Tibial nerve (tissue), 4 donors: ENCODE results near the gene ULK1. TPM values are rescaled to one million over a fixed set of nuclear protein-coding genes. Genes with fewer than 3 reads are reported as not detected.
"Not testable (repeated sequence)": the region's sequence is repeated elsewhere in the genome, so short reads cannot be mapped to it uniquely, and the experiment has no call there.

Experiments
- DNase-seq, 2 donors: peaks; one replicate each; pipeline ENCODE4 v3.0.0-alpha.2; 2019; ENCODE audit warnings: low spot score in 2 of 2
- H3K27ac ChIP-seq, 4 donors: fragments of 200-600 bp; sonication (generic) in 3 of 4; one replicate each; pipeline ENCODE4 v1.5.1; 2017 to 2019; ENCODE audit warnings: mild to moderate bottlenecking in 1 of 4
- H3K27me3 ChIP-seq, 2 donors: fragments of 200-600 bp; sonication (generic) in 1 of 2; one replicate each; pipeline versions ENCODE4 v1.5.1 to v1.6.0; 2017 to 2019
- H3K36me3 ChIP-seq, 3 donors: fragments of 200-600 bp; sonication (generic); one replicate each; pipeline ENCODE4 v1.5.1; 2018 to 2019
- H3K4me1 ChIP-seq, 4 donors: fragments of 200-600 bp; sonication (generic) in 3 of 4; one replicate each; pipeline ENCODE4 v1.5.1; 2017 to 2019
- H3K4me3 ChIP-seq, 4 donors: fragments of 200-600 bp; sonication (generic) in 3 of 4; one replicate each; pipeline ENCODE4 v1.5.1; 2017 to 2019; ENCODE audit warnings: mild to moderate bottlenecking in 1 of 4, moderate library complexity in 1 of 4
- H3K9me3 ChIP-seq, 4 donors: fragments of 200-600 bp; sonication (generic) in 3 of 4; one replicate each; pipeline ENCODE4 v1.5.1; 2017 to 2019
- CTCF ChIP-seq, 5 experiments: fragments of 200-600 bp in 3 of 5; fragments of 450-650 bp in 2 of 5; sonication (generic) in 3 of 5; IDR thresholded peaks; one replicate each; pipeline ENCODE4 v1.5.1; 2016 to 2019; ENCODE audit warnings: antibody characterized with exemption in 5 of 5, mild to moderate bottlenecking in 3 of 5, moderate library complexity in 2 of 5
- EP300 ChIP-seq, 2 donors: sonication (generic); formaldehyde crosslinking; IDR thresholded peaks; one replicate each; pipeline ENCODE4 v1.6.1; 2017; ENCODE audit warnings: antibody characterized with exemption in 2 of 2, mild to moderate bottlenecking in 1 of 2
- POLR2A ChIP-seq, 2 donors: fragments of 450-650 bp; IDR thresholded peaks; one replicate each; pipeline ENCODE4 v1.6.1; 2017; ENCODE audit warnings: antibody characterized with exemption in 2 of 2, mild to moderate bottlenecking in 2 of 2, moderate library complexity in 2 of 2
- WGBS, 2 donors: methylation state at CpG; one replicate each; pipeline ENCODE4 v1.1.5; 2018; 5-methylcytosine and 5-hydroxymethylcytosine counted together
- total RNA-seq, 4 donors: library from RNA; depleted of rRNA; stranded (reverse); fragments of >200 nt; gene quantifications; one replicate each; pipeline ENCODE4 v1.1.0, GENCODE V29; 2016

ULK1 gene
- total RNA-seq, 4 donors from 2014 or later, result 19.9 to 52.2 (median 38.0) TPM

GRCh38 chr12:131959641-131960589 is 65.5 kb downstream of the ULK1 start:
- H3K9me3 ChIP-seq, result no peaks in the 10 kb centered on the region
- no peak overlapping the region for H3K4me3 ChIP-seq
- H3K27ac ChIP-seq, result no peak overlapping the region
- WGBS, 2 donors, result 68 to 74% methylated on average over 16 of the region's 16 CpGs
- no peak for DNase-seq
- peaks cover 0 to 79% (median 11%) of the 10 kb centered on the region in 4 donors for H3K4me1 ChIP-seq
- H3K36me3 ChIP-seq, result peaks cover 0 to 25% (median 0%) of the 10 kb centered on the region in 3 donors
- no peaks in the 10 kb centered on the region for H3K27me3 ChIP-seq
- TF ChIP-seq EP300 (IDR thresholded peaks at IDR 0.05), result no peak
- no peak for TF ChIP-seq POLR2A (IDR thresholded peaks at IDR 0.05)
- no peak for TF ChIP-seq CTCF (IDR thresholded peaks at IDR 0.05)

- not testable (repeated sequence) for H3K27me3 ChIP-seq, H3K9me3 ChIP-seq, H3K27ac ChIP-seq, DNase-seq, H3K4me3 ChIP-seq
- WGBS, 2 donors, result 81 to 91% methylated on average over 14 to 19 of the region's 30 CpGs
- peaks cover 0 to 25% (median 0%) of the 10 kb centered on the region in 3 donors for H3K36me3 ChIP-seq
- peaks cover 0 to 81% (median 14%) of the 10 kb centered on the region in 4 donors for H3K4me1 ChIP-seq
These were observed 66.3 kb downstream of the ULK1 start for GRCh38 chr12:131960590-131961325.

GRCh38 chr12:131961328-131961727 is 66.9 kb downstream of the ULK1 start:
- not testable (repeated sequence) for H3K27me3 ChIP-seq, H3K9me3 ChIP-seq, H3K27ac ChIP-seq, H3K4me3 ChIP-seq, DNase-seq
- H3K36me3 ChIP-seq, result peaks cover 0 to 25% (median 0%) of the 10 kb centered on the region in 3 donors
- peaks cover 0 to 77% (median 14%) of the 10 kb centered on the region in 4 donors for H3K4me1 ChIP-seq
- 67 to 100% methylated on average over 1 to 3 of the region's 20 CpGs for WGBS, 2 donors

- no peaks in the 10 kb centered on the region for H3K27me3 ChIP-seq
- DNase-seq, result no peak
- H3K4me1 ChIP-seq, result peaks cover 0 to 71% (median 14%) of the 10 kb centered on the region in 4 donors
- no peaks in the 10 kb centered on the region for H3K9me3 ChIP-seq
- H3K27ac ChIP-seq, result no peak overlapping the region
- no peak for TF ChIP-seq CTCF (IDR thresholded peaks at IDR 0.05)
- H3K36me3 ChIP-seq, result peaks cover 0 to 25% (median 0%) of the 10 kb centered on the region in 3 donors
- 86 to 90% methylated on average over 8 of the region's 8 CpGs for WGBS, 2 donors
- no peak overlapping the region for H3K4me3 ChIP-seq
These were observed 67.6 kb downstream of the ULK1 start for GRCh38 chr12:131962069-131962468.

- H3K27me3 ChIP-seq, result no peaks in the 10 kb centered on the region
- no peak for TF ChIP-seq CTCF (IDR thresholded peaks at IDR 0.05)
- TF ChIP-seq EP300 (IDR thresholded peaks at IDR 0.05), result no peak
- TF ChIP-seq POLR2A (IDR thresholded peaks at IDR 0.05), result no peak
- WGBS, 2 donors, result 83 to 86% methylated on average over 4 of the region's 4 CpGs
- H3K4me1 ChIP-seq, result peaks cover 0 to 58% (median 10%) of the 10 kb centered on the region in 4 donors
- no peak for DNase-seq
- no peak overlapping the region for H3K4me3 ChIP-seq
- H3K27ac ChIP-seq, result no peak overlapping the region
- peaks cover 0 to 25% (median 0%) of the 10 kb centered on the region in 3 donors for H3K36me3 ChIP-seq
- no peaks in the 10 kb centered on the region for H3K9me3 ChIP-seq
These were observed 69.0 kb downstream of the ULK1 start for GRCh38 chr12:131963381-131963780.

GRCh38 chr12:131965073-131965472 is 70.7 kb downstream of the ULK1 start:
- 80 to 81% methylated on average over 2 of the region's 2 CpGs for WGBS, 2 donors
- H3K9me3 ChIP-seq, result no peaks in the 10 kb centered on the region
- no peaks in the 10 kb centered on the region for H3K27me3 ChIP-seq
- H3K4me1 ChIP-seq, result peaks cover 0 to 48% (median 10%) of the 10 kb centered on the region in 4 donors
- TF ChIP-seq EP300 (IDR thresholded peaks at IDR 0.05) (no peak), POLR2A (IDR thresholded peaks at IDR 0.05) (no peak), CTCF (IDR thresholded peaks at IDR 0.05) (no peak)
- H3K36me3 ChIP-seq, result peaks cover 0 to 25% (median 0%) of the 10 kb centered on the region in 3 donors
- no peak for DNase-seq
- no peak overlapping the region for H3K27ac ChIP-seq
- no peak overlapping the region for H3K4me3 ChIP-seq
